ENCODE data around the gene RIBC2.
A peak's percentile ranks its signal among the peaks of the same experiment; 100 is the strongest.

The RIBC2 gene

GRCh38 chr22:45465633-45466032, 52.1 kb downstream of the RIBC2 start:
- Histone ChIP-seq H3K79me2 (ENCODE audit: control insufficient read depth, insufficient read depth, low read length, poor library complexity) (no peaks in the 10 kb centered on the region), H3K27me3 (ENCODE audit: insufficient read depth, low read length) (no peaks in the 10 kb centered on the region), H3K18ac (ENCODE audit: low read length) (no peak overlapping the region), H2AFZ (ENCODE audit: insufficient read depth, low read length, poor library complexity) (no peak overlapping the region), H2BK12ac (ENCODE audit: low read length) (no peak overlapping the region), H3K9ac (ENCODE audit: low read length) (no peak overlapping the region), H2BK5ac (ENCODE audit: low read depth, low read length, poor library complexity) (no peak overlapping the region), H3K36me3 (ENCODE audit: control insufficient read depth in 1 of 2, insufficient read depth in 2 of 2, low read length in 2 of 2) (no peaks in the 10 kb centered on the region), H3K23ac (ENCODE audit: low read length) (no peak overlapping the region), H3K14ac (ENCODE audit: low read length) (no peak overlapping the region), H3K4me3 (ENCODE audit: low read depth, low read length) (no peak overlapping the region), H3K4me2 (ENCODE audit: low read length) (no peak overlapping the region), H2AK5ac (ENCODE audit: low read length) (no peak overlapping the region), H2BK120ac (ENCODE audit: insufficient read depth, low read length, poor library complexity) (no peak overlapping the region), H3K4ac (ENCODE audit: low read depth, low read length) (no peak overlapping the region), H4K8ac (ENCODE audit: low read depth, low read length) (no peak overlapping the region), H4K91ac (ENCODE audit: low read depth, low read length) (no peak overlapping the region), H3K27ac (ENCODE audit: low read depth, low read length) (no peak overlapping the region), H4K12ac (ENCODE audit: low read depth, low read length) (no peak overlapping the region), H3K4me1 (ENCODE audit: control insufficient read depth in 1 of 2, insufficient read depth in 2 of 2, low read length in 2 of 2) (peaks cover 5 to 14% of the 10 kb centered on the region in 2 experiments), H3K9me3 (ENCODE audit: insufficient read depth, low read depth, low read length) (no peaks in the 10 kb centered on the region), H3K79me1 (ENCODE audit: low read length) (peaks cover 22% of the 10 kb centered on the region)
- WGBS (ENCODE audit: extremely low coverage, insufficient coverage, insufficient read length): no CpG with 5 or more reads among the region's 3 CpGs
- no peak for DNase-seq

- H3K27me3 ChIP-seq (ENCODE audit: insufficient read depth, low read length): no peaks in the 10 kb centered on the region
- no peaks in the 10 kb centered on the region for H3K9me3 ChIP-seq (ENCODE audit: insufficient read depth, low read depth, low read length)
- no peak overlapping the region for H2AFZ ChIP-seq (ENCODE audit: insufficient read depth, low read length, poor library complexity)
- H2BK5ac ChIP-seq (ENCODE audit: low read depth, low read length, poor library complexity): no peak overlapping the region
- H3K79me2 ChIP-seq (ENCODE audit: control insufficient read depth, insufficient read depth, low read length, poor library complexity): no peaks in the 10 kb centered on the region
- peak overlapping the region; percentile 20 for H2BK120ac ChIP-seq (ENCODE audit: insufficient read depth, low read length, poor library complexity)
- H3K27ac ChIP-seq (ENCODE audit: low read depth, low read length): no peak overlapping the region
- H3K4me3 ChIP-seq (ENCODE audit: low read depth, low read length): no peak overlapping the region
- no peaks in the 10 kb centered on the region for H3K36me3 ChIP-seq (ENCODE audit: control insufficient read depth in 1 of 2, insufficient read depth in 2 of 2, low read length in 2 of 2)
- H3K4me2 ChIP-seq (ENCODE audit: low read length): no peak overlapping the region
- no peak overlapping the region for H3K4ac ChIP-seq (ENCODE audit: low read depth, low read length)
- H3K23ac ChIP-seq (ENCODE audit: low read length): no peak overlapping the region
- H4K91ac ChIP-seq (ENCODE audit: low read depth, low read length): peak overlapping the region; percentile 59
- H4K12ac ChIP-seq (ENCODE audit: low read depth, low read length): no peak overlapping the region
- H3K4me1 ChIP-seq (ENCODE audit: control insufficient read depth in 1 of 2, insufficient read depth in 2 of 2, low read length in 2 of 2): peaks cover 5 to 15% of the 10 kb centered on the region in 2 experiments
- H2AK5ac ChIP-seq (ENCODE audit: low read length): no peak overlapping the region
- H2BK12ac ChIP-seq (ENCODE audit: low read length): peak overlapping the region; percentile 66
- H3K9ac ChIP-seq (ENCODE audit: low read length): no peak overlapping the region
- H4K8ac ChIP-seq (ENCODE audit: low read depth, low read length): no peak overlapping the region
- H3K79me1 ChIP-seq (ENCODE audit: low read length): peaks cover 26% of the 10 kb centered on the region
- no CpG with 5 or more reads among the region's 7 CpGs for WGBS (ENCODE audit: extremely low coverage, insufficient coverage, insufficient read length)
- H3K18ac ChIP-seq (ENCODE audit: low read length): no peak overlapping the region
- peak in 1 of 2 donors; percentile 74 for DNase-seq
- H3K14ac ChIP-seq (ENCODE audit: low read length): no peak overlapping the region
Measured at GRCh38 chr22:45468872-45469271, 55.4 kb downstream of the RIBC2 start.

- peak; percentile 56 to 95 for DNase-seq
- Histone ChIP-seq H3K9ac (ENCODE audit: low read length) (no peak overlapping the region), H3K9me3 (ENCODE audit: insufficient read depth, low read depth, low read length) (no peaks in the 10 kb centered on the region), H3K4me3 (ENCODE audit: low read depth, low read length) (no peak overlapping the region), H2BK120ac (ENCODE audit: insufficient read depth, low read length, poor library complexity) (peak overlapping the region; percentile 84), H4K8ac (ENCODE audit: low read depth, low read length) (peak overlapping the region; percentile 71), H3K4me2 (ENCODE audit: low read length) (no peak overlapping the region), H3K14ac (ENCODE audit: low read length) (peak overlapping the region; percentile 73), H2AFZ (ENCODE audit: insufficient read depth, low read length, poor library complexity) (no peak overlapping the region), H3K36me3 (ENCODE audit: control insufficient read depth in 1 of 2, insufficient read depth in 2 of 2, low read length in 2 of 2) (no peaks in the 10 kb centered on the region), H4K12ac (ENCODE audit: low read depth, low read length) (no peak overlapping the region), H3K79me2 (ENCODE audit: control insufficient read depth, insufficient read depth, low read length, poor library complexity) (no peaks in the 10 kb centered on the region), H3K4ac (ENCODE audit: low read depth, low read length) (no peak overlapping the region), H2BK5ac (ENCODE audit: low read depth, low read length, poor library complexity) (peak overlapping the region; percentile 91), H2AK5ac (ENCODE audit: low read length) (peak overlapping the region; percentile 78), H3K27ac (ENCODE audit: low read depth, low read length) (peak overlapping the region; percentile 37), H3K18ac (ENCODE audit: low read length) (peak overlapping the region; percentile 67), H3K27me3 (ENCODE audit: insufficient read depth, low read length) (no peaks in the 10 kb centered on the region), H3K23ac (ENCODE audit: low read length) (no peak overlapping the region), H4K91ac (ENCODE audit: low read depth, low read length) (peak overlapping the region; percentile 71), H2BK12ac (ENCODE audit: low read length) (peak overlapping the region; percentile 91), H3K4me1 (ENCODE audit: control insufficient read depth in 1 of 2, insufficient read depth in 2 of 2, low read length in 2 of 2) (peaks cover 8 to 18% of the 10 kb centered on the region in 2 experiments), H3K79me1 (ENCODE audit: low read length) (peaks cover 26% of the 10 kb centered on the region)
- WGBS (ENCODE audit: extremely low coverage, insufficient coverage, insufficient read length): no CpG with 5 or more reads among the region's 8 CpGs
Measured at GRCh38 chr22:45469281-45470073, 56.0 kb downstream of the RIBC2 start.

GRCh38 chr22:45470871-45471270, 57.4 kb downstream of the RIBC2 start:
- Histone ChIP-seq H3K36me3 (ENCODE audit: control insufficient read depth in 1 of 2, insufficient read depth in 2 of 2, low read length in 2 of 2) (no peaks in the 10 kb centered on the region), H3K23ac (ENCODE audit: low read length) (no peak overlapping the region), H3K14ac (ENCODE audit: low read length) (no peak overlapping the region), H2BK12ac (ENCODE audit: low read length) (peak overlapping the region; percentile 34), H3K27ac (ENCODE audit: low read depth, low read length) (no peak overlapping the region), H2BK120ac (ENCODE audit: insufficient read depth, low read length, poor library complexity) (no peak overlapping the region), H4K91ac (ENCODE audit: low read depth, low read length) (peak overlapping the region; percentile 2), H3K4me3 (ENCODE audit: low read depth, low read length) (no peak overlapping the region), H3K79me1 (ENCODE audit: low read length) (peaks cover 32% of the 10 kb centered on the region), H3K79me2 (ENCODE audit: control insufficient read depth, insufficient read depth, low read length, poor library complexity) (no peaks in the 10 kb centered on the region), H4K12ac (ENCODE audit: low read depth, low read length) (no peak overlapping the region), H4K8ac (ENCODE audit: low read depth, low read length) (no peak overlapping the region), H2AFZ (ENCODE audit: insufficient read depth, low read length, poor library complexity) (no peak overlapping the region), H2BK5ac (ENCODE audit: low read depth, low read length, poor library complexity) (no peak overlapping the region), H3K4me2 (ENCODE audit: low read length) (no peak overlapping the region), H3K9ac (ENCODE audit: low read length) (no peak overlapping the region), H2AK5ac (ENCODE audit: low read length) (no peak overlapping the region), H3K9me3 (ENCODE audit: insufficient read depth, low read depth, low read length) (no peaks in the 10 kb centered on the region), H3K18ac (ENCODE audit: low read length) (peak overlapping the region; percentile 10), H3K4ac (ENCODE audit: low read depth, low read length) (no peak overlapping the region), H3K27me3 (ENCODE audit: insufficient read depth, low read length) (no peaks in the 10 kb centered on the region), H3K4me1 (ENCODE audit: control insufficient read depth in 1 of 2, insufficient read depth in 2 of 2, low read length in 2 of 2) (peaks cover 8 to 18% of the 10 kb centered on the region in 2 experiments)
- no CpG with 5 or more reads among the region's 11 CpGs for WGBS (ENCODE audit: extremely low coverage, insufficient coverage, insufficient read length)
- no peak for DNase-seq
